HG03521 (cell line): ENCODE data around the gene PCDHGA7.
A peak's percentile ranks its signal among the peaks of the same experiment; 100 is the strongest.
"Not testable (repeated sequence)": the region's sequence is repeated elsewhere in the genome, so short reads cannot be mapped to it uniquely, and the experiment has no call there.

Experiments used
- ATAC-seq: cut with Tn5 transposase; IDR thresholded peaks from one replicate; pipeline ENCODE4 v1.9.1; 2021; ENCODE audit warnings: mild to moderate bottlenecking, moderate library complexity; ENCODE audit not compliant: unreplicated experiment

Gene PCDHGA7

DNA sequence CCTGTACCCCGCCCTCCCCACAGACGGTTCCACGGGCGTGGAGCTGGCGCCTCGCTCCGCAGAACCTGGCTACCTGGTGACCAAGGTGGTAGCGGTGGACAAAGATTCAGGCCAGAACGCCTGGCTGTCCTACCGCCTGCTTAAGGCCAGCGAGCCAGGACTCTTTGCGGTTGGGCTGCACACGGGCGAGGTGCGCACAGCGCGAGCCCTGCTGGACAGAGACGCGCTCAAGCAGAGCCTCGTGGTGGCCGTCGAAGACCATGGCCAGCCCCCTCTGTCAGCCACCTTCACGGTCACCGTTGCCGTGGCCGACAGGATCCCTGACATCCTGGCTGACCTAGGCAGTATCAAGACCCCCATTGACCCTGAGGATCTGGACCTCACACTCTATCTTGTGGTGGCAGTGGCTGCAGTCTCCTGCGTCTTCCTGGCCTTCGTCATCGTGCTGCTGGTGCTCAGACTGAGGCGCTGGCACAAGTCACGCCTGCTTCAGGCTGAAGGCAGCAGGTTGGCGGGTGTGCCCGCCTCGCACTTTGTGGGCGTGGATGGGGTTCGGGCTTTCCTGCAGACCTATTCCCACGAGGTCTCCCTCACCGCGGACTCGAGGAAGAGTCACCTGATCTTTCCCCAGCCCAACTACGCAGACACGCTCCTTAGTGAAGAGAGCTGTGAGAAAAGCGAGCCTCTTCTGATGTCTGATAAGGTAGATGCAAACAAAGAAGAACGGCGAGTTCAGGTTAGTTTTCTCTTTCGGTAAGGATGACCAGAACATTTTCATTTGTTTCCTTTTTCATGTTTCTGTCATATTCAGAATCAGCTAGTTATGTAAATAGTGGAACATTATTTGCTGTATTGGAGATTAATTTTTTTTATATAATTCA lies 16.3 kb upstream of the PCDHGA7 start:
- ATAC-seq: no peak

- peak; percentile 67 for ATAC-seq
Observed at GRCh38 chr5:141369994-141370848, 12.3 kb upstream of the PCDHGA7 start, which contains the start of gene PCDHGB3. Gene PCDHGB3, plus strand, starts transcription at chr5:141370242. Its CDS starts 153 bp downstream, at chr5:141370395.

GRCh38 chr5:141371572-141372475 lies 10.7 kb upstream of the PCDHGA7 start:
- ATAC-seq: no peak

DNA sequence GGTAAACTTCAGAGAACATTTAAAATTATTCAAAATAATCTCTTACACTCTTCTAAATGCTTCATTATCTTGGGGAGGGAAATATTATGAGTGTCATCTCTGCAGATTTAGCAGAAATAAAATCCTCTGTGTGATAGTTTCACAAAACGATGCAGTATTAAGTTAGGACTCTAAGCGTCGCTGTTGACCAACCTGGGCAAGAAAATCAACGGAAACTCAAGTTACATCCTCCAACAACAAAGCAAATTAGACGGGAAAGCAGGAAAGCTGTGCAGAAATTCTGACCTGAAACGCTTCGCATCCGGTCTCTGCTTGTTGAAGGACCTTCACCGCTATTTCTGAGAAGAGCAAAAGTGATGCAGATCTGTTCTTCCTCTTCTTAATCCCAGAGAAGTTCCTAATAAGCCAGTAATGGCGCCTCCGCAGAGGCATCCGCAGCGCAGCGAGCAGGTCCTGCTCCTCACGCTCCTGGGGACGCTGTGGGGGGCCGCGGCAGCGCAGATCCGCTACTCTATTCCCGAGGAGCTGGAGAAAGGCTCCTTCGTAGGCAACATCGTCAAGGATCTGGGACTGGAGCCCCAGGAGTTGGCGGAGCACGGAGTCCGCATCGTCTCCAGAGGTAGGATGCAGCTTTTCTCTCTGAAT lies 8.7 kb upstream of the PCDHGA7 start, which contains the start of gene PCDHGA6:
Gene PCDHGA6 (plus strand): TSS at position 219 of the 645 bp plus-strand sequence. CDS start 193 bp downstream, at position 412.
- ATAC-seq: no peak

DNA sequence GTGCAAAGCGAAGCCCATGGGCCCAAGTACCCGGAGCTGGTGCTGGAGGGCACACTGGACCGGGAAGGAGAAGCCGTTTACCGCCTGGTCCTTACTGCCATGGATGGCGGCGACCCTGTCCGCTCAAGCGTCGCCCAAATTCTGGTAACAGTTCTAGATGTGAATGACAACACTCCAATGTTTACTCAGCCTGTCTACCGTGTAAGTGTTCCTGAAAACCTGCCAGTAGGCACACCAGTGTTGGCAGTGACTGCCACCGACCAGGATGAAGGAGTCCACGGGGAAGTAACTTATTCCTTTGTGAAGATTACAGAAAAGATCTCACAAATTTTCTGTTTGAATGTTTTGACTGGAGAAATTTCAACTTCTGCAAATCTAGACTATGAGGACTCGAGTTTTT lies 7.9 kb upstream of the PCDHGA7 start:
- ATAC-seq: no peak

DNA sequence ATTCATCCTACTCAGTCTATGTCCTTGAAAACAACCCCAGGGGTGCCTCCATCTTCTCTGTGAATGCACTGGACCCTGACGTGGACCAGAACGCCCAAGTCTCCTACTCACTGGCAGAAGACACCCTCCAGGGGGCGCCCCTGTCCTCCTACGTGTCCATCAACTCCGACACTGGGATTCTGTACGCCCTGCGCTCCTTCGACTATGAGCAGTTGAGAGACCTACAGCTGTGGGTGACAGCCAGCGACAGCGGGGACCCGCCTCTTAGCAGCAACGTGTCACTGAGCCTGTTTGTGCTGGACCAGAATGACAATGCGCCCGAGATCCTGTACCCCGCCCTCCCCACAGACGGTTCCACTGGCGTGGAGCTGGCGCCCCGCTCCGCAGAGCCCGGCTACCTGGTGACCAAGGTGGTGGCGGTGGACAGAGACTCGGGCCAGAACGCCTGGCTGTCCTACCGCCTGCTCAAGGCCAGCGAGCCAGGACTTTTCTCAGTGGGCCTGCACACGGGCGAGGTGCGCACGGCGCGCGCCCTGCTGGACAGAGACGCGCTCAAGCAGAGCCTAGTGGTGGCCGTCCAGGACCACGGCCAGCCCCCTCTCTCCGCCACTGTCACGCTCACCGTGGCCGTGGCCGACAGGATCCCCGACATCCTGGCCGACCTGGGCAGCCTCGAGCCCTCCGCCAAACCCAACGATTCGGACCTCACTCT lies 6.9 kb upstream of the PCDHGA7 start:
- not testable (repeated sequence) for ATAC-seq

DNA sequence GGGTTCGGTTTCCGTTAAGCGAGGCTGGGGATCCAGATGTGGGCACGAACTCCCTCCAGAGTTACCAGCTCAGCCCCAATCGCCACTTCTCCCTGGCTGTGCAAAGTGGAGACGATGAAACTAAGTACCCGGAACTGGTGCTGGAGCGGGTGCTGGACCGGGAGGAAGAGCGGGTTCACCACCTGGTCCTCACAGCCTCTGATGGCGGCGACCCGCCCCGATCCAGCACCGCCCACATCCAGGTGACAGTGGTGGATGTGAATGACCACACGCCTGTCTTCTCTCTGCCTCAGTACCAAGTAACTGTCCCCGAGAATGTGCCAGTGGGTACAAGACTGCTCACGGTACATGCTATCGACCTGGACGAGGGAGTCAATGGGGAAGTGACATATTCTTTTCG lies 803 bp downstream of the PCDHGA7 start:
- no peak for ATAC-seq

GRCh38 chr5:141384471-141385267 lies 2.1 kb downstream of the PCDHGA7 start:
- no peak for ATAC-seq

DNA sequence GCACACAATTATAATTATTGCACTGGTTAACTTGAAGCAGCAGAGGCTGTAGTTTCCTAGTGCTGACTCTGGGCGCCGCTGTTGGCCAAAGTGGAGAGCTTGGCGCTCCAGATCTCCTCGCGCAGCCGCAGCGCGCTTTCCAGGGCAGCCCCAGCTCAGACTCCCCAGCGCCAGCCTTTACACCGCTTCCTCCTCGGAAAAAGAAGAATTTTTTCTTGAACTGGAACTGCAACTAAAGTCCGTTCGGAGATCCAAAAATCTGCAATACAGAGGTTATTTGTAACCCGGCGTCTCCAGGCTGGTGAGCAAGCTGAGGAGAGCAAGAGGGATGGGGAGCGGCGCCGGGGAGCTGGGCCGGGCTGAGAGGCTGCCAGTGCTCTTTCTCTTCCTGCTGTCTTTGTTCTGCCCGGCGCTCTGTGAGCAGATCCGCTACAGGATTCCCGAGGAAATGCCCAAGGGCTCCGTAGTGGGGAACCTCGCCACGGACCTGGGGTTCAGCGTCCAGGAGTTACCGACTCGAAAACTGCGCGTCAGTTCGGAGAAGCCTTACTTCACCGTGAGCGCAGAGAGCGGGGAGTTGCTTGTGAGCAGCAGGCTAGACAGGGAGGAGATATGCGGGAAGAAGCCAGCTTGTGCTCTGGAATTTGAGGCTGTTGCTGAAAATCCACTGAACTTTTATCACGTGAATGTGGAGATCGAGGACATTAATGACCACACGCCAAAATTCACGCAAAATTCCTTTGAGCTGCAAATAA lies 5.2 kb downstream of the PCDHGA7 start, which contains the start of gene PCDHGB4:
Gene PCDHGB4 (plus strand): TSS at position 142 of the 755 bp plus-strand sequence. CDS start 187 bp downstream, at position 329.
- peak; percentile 67 for ATAC-seq

DNA sequence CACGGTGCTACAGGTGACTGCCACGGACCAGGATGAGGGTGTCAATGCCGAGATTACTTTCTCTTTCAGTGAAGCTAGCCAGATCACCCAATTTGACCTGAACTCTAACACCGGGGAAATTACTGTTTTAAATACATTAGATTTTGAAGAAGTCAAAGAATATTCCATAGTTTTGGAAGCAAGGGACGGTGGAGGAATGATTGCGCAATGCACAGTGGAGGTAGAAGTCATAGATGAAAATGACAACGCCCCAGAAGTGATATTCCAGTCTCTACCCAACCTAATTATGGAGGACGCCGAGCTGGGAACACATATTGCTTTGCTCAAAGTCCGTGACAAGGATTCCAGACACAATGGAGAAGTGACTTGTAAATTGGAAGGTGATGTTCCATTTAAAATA lies 6.1 kb downstream of the PCDHGA7 start:
- no peak for ATAC-seq

DNA sequence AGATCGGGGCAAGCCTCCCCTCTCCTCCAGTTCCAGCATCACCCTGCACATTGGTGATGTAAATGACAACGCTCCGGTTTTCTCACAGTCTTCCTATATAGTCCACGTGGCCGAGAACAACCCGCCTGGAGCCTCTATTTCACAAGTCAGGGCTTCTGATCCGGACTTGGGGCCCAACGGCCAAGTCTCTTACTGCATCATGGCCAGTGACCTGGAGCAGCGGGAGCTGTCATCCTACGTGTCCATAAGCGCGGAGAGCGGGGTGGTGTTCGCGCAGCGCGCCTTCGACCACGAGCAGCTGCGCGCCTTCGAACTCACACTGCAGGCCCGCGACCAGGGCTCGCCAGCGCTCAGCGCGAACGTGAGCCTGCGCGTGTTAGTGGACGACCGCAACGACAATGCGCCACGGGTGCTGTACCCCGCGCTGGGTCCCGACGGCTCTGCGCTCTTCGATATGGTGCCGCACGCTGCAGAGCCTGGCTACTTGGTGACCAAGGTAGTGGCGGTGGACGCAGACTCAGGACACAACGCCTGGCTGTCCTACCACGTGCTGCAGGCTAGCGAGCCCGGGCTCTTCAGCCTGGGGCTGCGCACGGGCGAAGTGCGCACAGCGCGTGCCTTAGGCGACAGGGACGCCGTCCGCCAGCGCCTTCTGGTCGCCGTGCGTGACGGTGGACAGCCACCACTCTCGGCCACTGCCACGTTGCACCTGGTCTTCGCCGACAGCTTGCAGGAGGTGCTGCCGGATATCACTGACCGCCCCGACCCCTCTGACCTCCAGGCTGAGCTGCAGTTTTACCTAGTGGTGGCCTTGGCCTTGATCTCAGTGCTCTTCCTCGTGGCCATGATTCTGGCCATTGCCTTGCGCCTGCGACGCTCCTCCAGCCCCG lies 6.9 kb downstream of the PCDHGA7 start:
- ATAC-seq: no peak

DNA sequence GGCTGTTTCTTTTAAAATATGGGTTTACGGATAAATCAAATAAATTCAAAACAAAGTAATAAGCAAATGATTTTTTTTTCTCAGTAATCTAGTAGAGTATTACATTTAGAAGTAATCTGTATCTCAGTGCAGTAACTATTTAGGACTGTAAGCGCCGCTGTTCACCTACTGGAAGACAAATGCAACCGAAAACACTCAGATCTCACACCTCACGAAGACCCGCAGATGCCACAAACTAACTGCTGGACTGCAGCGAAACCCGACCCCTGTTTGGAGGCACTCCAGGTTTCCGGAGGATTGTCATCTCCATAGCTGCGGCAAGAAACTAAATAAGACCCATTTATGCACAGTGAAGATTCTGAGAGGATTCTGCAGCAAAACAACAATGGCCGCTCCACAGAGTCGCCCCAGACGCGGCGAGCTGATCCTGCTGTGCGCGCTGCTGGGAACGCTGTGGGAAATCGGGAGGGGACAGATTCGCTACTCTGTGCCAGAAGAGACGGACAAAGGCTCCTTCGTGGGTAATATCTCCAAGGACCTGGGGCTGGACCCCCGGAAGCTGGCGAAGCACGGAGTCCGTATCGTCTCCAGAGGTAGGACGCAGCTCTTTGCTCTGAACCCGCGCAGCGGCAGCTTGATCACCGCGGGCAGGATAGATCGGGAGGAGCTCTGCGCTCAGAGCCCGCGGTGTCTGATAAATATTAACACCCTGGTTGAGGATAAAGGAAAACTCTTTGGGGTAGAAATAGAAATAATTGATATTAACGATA lies 10.1 kb downstream of the PCDHGA7 start, which contains the start of gene PCDHGA8:
Gene PCDHGA8 (plus strand): TSS at position 205 of the 770 bp plus-strand sequence. CDS start 181 bp downstream, at position 386.
- ATAC-seq: no peak

DNA sequence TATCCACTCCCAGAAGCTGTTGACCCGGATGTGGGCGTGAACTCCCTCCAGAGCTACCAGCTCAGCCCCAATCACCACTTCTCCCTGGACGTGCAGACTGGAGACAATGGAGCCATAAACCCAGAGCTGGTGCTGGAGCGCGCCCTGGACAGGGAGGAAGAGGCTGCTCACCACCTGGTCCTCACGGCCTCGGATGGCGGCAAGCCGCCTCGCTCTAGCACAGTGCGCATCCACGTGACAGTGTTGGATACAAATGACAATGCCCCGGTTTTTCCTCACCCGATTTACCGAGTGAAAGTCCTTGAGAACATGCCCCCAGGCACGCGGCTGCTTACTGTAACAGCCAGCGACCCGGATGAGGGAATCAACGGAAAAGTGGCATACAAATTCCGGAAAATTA lies 10.7 kb downstream of the PCDHGA7 start:
- no peak for ATAC-seq

GRCh38 chr5:141394401-141395187 lies 12.1 kb downstream of the PCDHGA7 start:
- not testable (repeated sequence) for ATAC-seq
